ENCODE data around the gene CHD5.

DNA sequence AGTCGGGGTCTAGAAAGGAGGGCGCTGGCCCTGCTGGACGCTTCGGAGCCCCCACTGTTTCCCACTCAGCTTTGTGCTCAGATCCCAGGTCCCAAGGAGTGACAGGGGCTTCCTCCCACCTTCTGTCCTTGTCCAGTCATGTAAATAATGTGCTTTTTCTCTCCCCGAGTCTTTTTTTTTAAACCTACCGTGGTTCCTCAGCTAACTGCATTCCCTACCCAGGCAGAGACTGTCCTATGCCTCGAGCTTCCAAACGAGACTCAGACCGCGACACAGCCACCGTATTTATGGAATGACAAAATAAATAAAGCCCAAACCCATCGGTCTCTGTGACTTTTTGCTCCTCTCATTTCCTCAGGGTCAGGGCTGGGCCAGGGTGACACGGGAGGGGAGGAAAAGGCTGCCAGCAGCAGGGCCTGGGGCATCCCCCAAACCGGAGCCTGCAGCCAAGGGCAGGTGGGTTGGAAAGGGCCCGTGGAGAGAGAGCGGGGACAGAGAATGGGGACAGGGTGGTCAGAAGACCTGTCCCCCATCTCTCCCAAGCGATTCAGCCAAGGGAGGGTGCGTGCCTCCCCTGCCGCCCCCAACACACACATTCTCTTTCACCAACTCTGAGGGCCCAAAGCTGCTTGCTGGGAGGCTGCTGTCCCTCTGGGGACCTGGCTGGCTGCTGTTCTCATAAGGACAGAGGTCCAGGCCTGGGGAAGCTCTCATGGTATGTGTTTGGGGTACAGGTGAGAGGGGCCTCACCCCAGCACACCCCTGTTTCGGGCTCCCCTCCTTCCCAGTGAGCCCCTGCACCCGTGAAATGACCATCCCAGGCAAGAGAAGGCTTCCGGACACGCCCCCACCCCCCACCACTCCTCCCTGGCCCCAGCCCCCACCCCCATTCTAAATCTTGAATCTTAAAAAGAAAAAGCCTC, 79.0 kb downstream of the CHD5 start:
- TF ChIP-seq CTCF (optimal IDR thresholded peaks at IDR 0.05 in 1 of 3, IDR thresholded peaks at IDR 0.05 in 1 of 3, conservative IDR thresholded peaks at IDR 0.05 in 1 of 3; ENCODE audit: extremely low read depth in 1 of 3, insufficient read depth in 2 of 3, low read length in 3 of 3) = no peak
- TF ChIP-seq EZH2 (IDR thresholded peaks at IDR 0.05; ENCODE audit: low read length) = no peak

Measured in keratinocyte (primary cell).